Stimulated activated CD4-positive, alpha-beta T cell treated with anti-CD3 and anti-CD28 coated beads, Interleukin-4, amount 100 ng/mL, for 4 hours (primary cell): ENCODE results near the gene CELA3A.
A peak's percentile ranks its signal among the peaks of the same experiment; 100 is the strongest.
"Not testable (repeated sequence)": the region's sequence is repeated elsewhere in the genome, so short reads cannot be mapped to it uniquely, and the experiment has no call there.

ENCODE experiments used
- DNase-seq, 2 experiments: peaks; one replicate each; pipeline ENCODE4 v3.0.0-alpha.2; 2020

CELA3A gene

GRCh38 chr1:22021061-22021460 lies 19.6 kb downstream of the CELA3A start:
- no peak for DNase-seq

- peak; percentile 45 to 64 for DNase-seq
Measured at GRCh38 chr1:22024485-22025367, 23.3 kb downstream of the CELA3A start.

- peak; percentile 78 to 92 for DNase-seq
Measured at GRCh38 chr1:22025368-22026155, 24.1 kb downstream of the CELA3A start.

GRCh38 chr1:22026924-22027289 lies 25.4 kb downstream of the CELA3A start:
- DNase-seq, result no peak

GRCh38 chr1:22030057-22030456 lies 28.6 kb downstream of the CELA3A start:
- DNase-seq, result no peak

GRCh38 chr1:22030473-22030872 lies 29.0 kb downstream of the CELA3A start:
- no peak for DNase-seq

GRCh38 chr1:22031214-22031962 lies 29.9 kb downstream of the CELA3A start:
- DNase-seq, result peak in 1 of 2 experiments; percentile 36

- DNase-seq, result not testable (repeated sequence)
Measured at GRCh38 chr1:22034834-22035233, 33.4 kb downstream of the CELA3A start.

- no peak for DNase-seq
Measured at GRCh38 chr1:22037520-22037919, 36.1 kb downstream of the CELA3A start.

- no peak for DNase-seq
Measured at GRCh38 chr1:22038036-22038435, 36.6 kb downstream of the CELA3A start.

GRCh38 chr1:22039594-22040285 lies 38.3 kb downstream of the CELA3A start:
- DNase-seq, result peak; percentile 64 to 79

GRCh38 chr1:22040286-22040623 lies 38.8 kb downstream of the CELA3A start:
- DNase-seq, result no peak

GRCh38 chr1:22041505-22041904 lies 40.0 kb downstream of the CELA3A start:
- no peak for DNase-seq

GRCh38 chr1:22043198-22043769 lies 41.8 kb downstream of the CELA3A start:
- DNase-seq, result no peak

GRCh38 chr1:22044690-22045420 lies 43.4 kb downstream of the CELA3A start:
- DNase-seq, result no peak

GRCh38 chr1:22045604-22046228 lies 44.3 kb downstream of the CELA3A start:
- no peak for DNase-seq

GRCh38 chr1:22048351-22049192 lies 47.1 kb downstream of the CELA3A start:
- peak; percentile 28 to 50 for DNase-seq

- DNase-seq, result no peak
Measured at GRCh38 chr1:22050330-22050729, 48.9 kb downstream of the CELA3A start.

GRCh38 chr1:22051607-22052114 lies 50.2 kb downstream of the CELA3A start:
- DNase-seq, result no peak
